GM13977 (cell line): ENCODE results near the gene HPN.
"Not testable (repeated sequence)": the region's sequence is repeated elsewhere in the genome, so short reads cannot be mapped to it uniquely, and the experiment has no call there.

Source experiments
- DNase-seq: peaks from one replicate; pipeline ENCODE4 v3.0.0; 2012; ENCODE audit warnings: low spot score
- CTCF ChIP-seq: IDR thresholded peaks from 2 replicates; pipeline ENCODE4 v1.5.1; 2012; ENCODE audit warnings: mild to moderate bottlenecking, control low read depth; ENCODE audit not compliant: insufficient read depth; ENCODE audit errors: extremely low read depth, missing control alignments
- in situ Hi-C: fragments of 300-500 bp; cut with MboI; formaldehyde crosslinking; loops from one replicate; pipeline ENCODE4 v1.12.0; 2022; ENCODE audit warnings: low sequenced_read_pairs, low pct_unique_long_range_greater_than_20kb, mixed read lengths, inconsistent platforms; ENCODE audit not compliant: unreplicated experiment

Gene HPN

DNA sequence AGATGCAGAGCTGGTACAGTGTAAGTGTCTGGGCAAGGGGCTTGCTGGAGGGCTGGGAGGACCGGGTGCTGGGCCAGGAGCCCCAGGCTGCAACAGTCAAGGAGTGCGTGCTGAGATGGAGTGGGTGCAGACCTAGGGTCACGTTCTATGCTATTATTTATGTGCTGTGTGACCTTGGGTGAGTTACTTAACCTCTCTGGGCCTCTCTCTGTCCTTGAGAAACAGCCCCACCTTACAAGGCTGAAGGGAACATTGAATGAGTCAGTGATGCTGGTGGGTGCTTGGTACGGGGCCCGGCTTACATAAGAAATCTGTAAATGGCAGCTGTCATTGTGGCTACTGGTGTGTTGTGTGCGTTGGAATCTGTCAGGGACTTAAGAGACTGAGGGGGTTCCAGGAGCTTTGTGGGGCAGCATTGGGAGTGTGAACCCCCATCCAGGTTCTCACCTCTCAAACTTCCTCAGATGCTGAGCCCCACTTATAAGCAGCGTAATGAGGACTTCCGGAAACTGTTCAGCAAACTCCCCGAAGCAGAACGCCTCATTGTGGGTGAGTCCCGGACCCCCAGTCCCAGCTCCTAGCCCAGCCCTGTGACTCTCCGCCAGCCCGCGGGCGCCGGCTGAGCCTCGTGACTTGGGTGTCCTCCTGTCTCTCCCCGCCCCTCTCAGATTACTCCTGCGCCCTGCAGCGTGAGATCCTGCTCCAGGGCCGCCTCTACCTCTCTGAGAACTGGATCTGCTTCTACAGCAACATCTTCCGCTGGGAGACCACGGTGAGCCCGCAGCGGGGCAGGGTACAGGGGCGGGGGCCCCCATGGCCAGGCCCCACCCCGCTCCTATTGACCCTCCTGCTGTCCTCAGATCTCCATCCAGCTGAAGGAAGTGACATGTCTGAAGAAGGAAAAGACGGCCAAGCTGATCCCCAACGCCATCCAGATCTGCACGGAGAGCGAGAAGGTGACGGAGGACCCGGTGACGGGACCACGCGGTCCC lies 31.8 kb upstream of the HPN start:
- in situ Hi-C loops = loop anchor here (10.0 kb wide), 1 partner anchor 45 kb away; the partner anchor contains the start of gene ZNF792
- DNase-seq = no peak
- no peak for TF ChIP-seq CTCF

GRCh38 chr19:35011091-35011689 lies 30.3 kb upstream of the HPN start:
- TF ChIP-seq CTCF = no peak
- in situ Hi-C loops = loop anchor here (10.0 kb wide), 1 partner anchor 46 kb away; the partner anchor contains the start of gene ZNF792

DNA sequence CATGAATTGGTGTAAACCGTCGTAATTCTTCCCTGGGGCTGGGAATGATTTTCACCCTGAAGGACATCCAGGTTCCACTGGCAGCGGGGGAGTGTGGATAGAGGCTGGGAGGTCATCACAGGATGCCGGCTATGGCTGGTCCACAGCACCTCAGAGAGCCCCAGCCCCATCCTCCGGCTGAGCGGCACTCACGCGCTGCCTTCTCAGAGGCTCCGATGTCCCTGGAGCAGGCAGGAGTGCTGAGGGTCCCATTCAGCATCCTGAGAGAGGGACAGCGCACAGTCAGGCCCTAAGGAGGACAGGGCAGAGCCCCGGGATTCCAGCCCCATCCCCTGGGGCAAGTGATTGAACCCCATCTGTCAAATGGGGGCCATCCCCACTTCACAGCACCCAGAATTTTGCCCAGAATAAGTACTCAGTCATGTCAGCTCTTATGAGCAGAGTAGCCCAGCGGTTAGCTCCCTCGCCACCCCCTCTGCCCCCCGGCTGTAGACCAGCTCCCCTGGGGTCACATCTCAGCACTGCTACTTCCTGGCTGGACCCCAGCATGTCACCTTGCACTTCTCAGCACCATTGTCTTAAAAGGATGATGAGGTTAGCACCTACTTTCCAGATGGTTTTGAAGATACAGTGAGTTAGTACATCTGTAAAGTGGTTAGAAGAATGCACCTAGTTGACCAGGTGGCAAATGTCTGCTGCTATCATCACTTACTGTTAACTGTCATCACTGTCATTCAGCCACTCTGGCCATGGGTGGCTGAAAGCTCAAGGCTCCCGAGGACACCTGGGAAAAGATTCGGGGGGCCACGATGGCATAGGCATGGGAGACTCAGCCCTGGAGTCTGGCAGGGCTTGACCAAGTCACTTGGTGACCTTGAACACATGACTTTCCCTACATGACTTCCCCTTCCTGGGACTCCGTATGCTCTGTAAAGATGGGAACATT lies 29.5 kb upstream of the HPN start:
- in situ Hi-C loops = loop anchor here (10.0 kb wide), 1 partner anchor 47 kb away; the partner anchor contains the start of gene ZNF792
- no peak for DNase-seq
- no peak for TF ChIP-seq CTCF

More at GRCh38 chr19:35011091-35011689, 30.3 kb upstream of the HPN start:
- no peak for DNase-seq

DNA sequence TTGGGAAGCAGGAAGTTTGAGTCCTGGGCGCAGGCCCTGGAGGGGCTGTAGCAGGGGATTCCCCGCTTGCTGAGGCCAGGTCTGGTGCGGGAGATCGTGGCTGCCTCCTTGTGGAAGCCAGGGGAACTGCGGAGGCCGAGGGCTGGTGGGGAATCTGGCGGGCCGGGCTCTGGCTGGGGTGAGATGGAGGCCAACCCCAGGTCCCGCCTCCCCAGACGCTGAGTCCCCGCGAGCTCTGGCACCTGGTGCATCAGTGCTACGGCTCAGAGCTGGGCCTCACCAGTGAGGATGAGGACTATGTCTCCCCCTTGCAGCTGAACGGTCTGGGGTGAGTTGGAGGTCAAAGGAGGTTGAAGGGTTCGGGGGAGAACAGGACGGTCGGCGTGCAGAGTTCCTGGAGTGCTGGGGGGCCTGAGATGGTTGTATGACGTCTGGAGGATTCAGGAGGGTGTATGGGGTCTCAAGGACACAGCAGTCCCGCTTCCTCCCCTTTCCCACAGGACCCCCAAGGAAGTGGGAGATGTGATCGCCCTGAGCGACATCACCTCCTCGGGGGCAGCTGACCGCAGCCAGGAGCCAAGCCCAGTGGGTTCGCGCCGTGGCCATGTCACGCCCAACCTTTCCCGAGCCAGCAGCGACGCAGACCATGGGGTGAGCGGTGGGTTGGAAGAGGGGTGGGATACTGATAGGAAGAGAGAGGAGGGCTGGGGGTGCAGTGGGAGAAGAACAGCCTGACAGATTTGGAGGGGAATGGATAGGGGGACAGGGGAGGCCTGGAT lies 28.3 kb upstream of the HPN start:
- in situ Hi-C loops = loop anchor here (10.0 kb wide), 1 partner anchor 48 kb away; the partner anchor contains the start of gene ZNF792
- peak; percentile 98 for TF ChIP-seq CTCF
- peak; percentile 92 for DNase-seq

GRCh38 chr19:35013820-35014754 lies 27.4 kb upstream of the HPN start:
- in situ Hi-C loops = loop anchor here (10.0 kb wide), 1 partner anchor 49 kb away; the partner anchor contains the start of gene ZNF792
- no peak for DNase-seq
- no peak for TF ChIP-seq CTCF

GRCh38 chr19:35014774-35015173 lies 26.7 kb upstream of the HPN start:
- DNase-seq = not testable (repeated sequence)
- in situ Hi-C loops = loop anchor here (10.0 kb wide), 1 partner anchor 50 kb away; the partner anchor contains the start of gene ZNF792
